NB4 (cell line): ENCODE results near the gene CELA2A.

Experiments
- MAX ChIP-seq: IDR thresholded peaks from 2 replicates; pipeline ENCODE4 v1.6.1; 2011; ENCODE audit warnings: low read depth, low read length
- MYC ChIP-seq: IDR thresholded peaks from 2 replicates; pipeline ENCODE4 v1.6.1; 2011; ENCODE audit warnings: low read depth, low read length
- POLR2A ChIP-seq: IDR thresholded peaks from 2 replicates; pipeline ENCODE4 v1.6.1; 2011; ENCODE audit warnings: mild to moderate bottlenecking; ENCODE audit not compliant: insufficient read length; ENCODE audit errors: extremely low read depth
- TF ChIP-seq, protein P1 (sequence below): IDR thresholded peaks from one replicate; pipeline ENCODE4 v1.5.1; 2012; ENCODE audit warnings: low read depth, low read length

GRCh38 chr1:15477646-15478212 is 21.2 kb downstream of the CELA2A start:
- TF ChIP-seq, protein P1, sequence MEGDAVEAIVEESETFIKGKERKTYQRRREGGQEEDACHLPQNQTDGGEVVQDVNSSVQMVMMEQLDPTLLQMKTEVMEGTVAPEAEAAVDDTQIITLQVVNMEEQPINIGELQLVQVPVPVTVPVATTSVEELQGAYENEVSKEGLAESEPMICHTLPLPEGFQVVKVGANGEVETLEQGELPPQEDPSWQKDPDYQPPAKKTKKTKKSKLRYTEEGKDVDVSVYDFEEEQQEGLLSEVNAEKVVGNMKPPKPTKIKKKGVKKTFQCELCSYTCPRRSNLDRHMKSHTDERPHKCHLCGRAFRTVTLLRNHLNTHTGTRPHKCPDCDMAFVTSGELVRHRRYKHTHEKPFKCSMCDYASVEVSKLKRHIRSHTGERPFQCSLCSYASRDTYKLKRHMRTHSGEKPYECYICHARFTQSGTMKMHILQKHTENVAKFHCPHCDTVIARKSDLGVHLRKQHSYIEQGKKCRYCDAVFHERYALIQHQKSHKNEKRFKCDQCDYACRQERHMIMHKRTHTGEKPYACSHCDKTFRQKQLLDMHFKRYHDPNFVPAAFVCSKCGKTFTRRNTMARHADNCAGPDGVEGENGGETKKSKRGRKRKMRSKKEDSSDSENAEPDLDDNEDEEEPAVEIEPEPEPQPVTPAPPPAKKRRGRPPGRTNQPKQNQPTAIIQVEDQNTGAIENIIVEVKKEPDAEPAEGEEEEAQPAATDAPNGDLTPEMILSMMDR, result no peak
- TF ChIP-seq POLR2A (no peak), MYC (no peak), MAX (no peak)
